ENCODE results near the gene MRPS34. TPM values are rescaled to one million over a fixed set of nuclear protein-coding genes. Genes with fewer than 3 reads are reported as not detected.

The MRPS34 gene
- total and polyA plus RNA-seq, 8 donors: 21.1 to 204 (median 103) TPM

DNA sequence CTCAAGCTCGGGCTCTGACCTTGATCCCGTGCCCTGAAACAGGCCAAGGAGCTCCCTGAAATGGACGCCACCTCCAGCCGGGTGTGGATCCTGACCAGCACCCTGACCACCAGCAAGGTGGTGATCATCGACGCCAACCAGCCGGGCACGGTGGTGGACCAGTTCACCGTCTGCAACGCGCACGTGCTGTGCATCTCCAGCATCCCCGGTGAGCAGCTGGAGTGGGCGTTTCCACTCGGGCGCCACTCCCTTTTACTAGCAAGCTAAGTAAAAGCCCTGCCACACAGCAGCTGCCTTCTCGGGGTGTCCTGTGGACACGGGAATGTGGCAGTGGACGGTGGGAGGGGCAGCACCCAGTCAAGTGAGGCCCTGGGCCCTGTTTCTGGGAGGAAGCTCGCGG is 8.0 kb downstream of the MRPS34 start:
- H3K4me3 ChIP-seq: no peak overlapping the region
- peaks cover 4 to 35% (median 15%) of the 10 kb centered on the region in 4 donors for H3K4me1 ChIP-seq
- WGBS, 5 donors: 89 to 94% (median 91%) methylated on average over 9 to 21 of the region's 21 CpGs
- no peak for TF ChIP-seq POLR2A (IDR thresholded peaks at IDR 0.05)
- no peak for TF ChIP-seq EP300 (IDR thresholded peaks at IDR 0.05)
- TF ChIP-seq POLR2AphosphoS5 (IDR thresholded peaks at IDR 0.05): no peak
- TF ChIP-seq, protein P1, sequence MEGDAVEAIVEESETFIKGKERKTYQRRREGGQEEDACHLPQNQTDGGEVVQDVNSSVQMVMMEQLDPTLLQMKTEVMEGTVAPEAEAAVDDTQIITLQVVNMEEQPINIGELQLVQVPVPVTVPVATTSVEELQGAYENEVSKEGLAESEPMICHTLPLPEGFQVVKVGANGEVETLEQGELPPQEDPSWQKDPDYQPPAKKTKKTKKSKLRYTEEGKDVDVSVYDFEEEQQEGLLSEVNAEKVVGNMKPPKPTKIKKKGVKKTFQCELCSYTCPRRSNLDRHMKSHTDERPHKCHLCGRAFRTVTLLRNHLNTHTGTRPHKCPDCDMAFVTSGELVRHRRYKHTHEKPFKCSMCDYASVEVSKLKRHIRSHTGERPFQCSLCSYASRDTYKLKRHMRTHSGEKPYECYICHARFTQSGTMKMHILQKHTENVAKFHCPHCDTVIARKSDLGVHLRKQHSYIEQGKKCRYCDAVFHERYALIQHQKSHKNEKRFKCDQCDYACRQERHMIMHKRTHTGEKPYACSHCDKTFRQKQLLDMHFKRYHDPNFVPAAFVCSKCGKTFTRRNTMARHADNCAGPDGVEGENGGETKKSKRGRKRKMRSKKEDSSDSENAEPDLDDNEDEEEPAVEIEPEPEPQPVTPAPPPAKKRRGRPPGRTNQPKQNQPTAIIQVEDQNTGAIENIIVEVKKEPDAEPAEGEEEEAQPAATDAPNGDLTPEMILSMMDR (IDR thresholded peaks at IDR 0.05): no peak
- H3K36me3 ChIP-seq: peaks cover 79 to 100% (median 98%) of the 10 kb centered on the region in 4 donors
- no peaks in the 10 kb centered on the region for H3K9me3 ChIP-seq
- no peaks in the 10 kb centered on the region for H3K27me3 ChIP-seq
- DNase-seq: no peak
- intact Hi-C loops (cut with DNase I; ENCODE audit: low total_unique reads): no loop called here
- no peak overlapping the region for H3K27ac ChIP-seq

GRCh38 chr16:1763521-1764511 is 9.1 kb downstream of the MRPS34 start:
- intact Hi-C loops (cut with DNase I; ENCODE audit: low total_unique reads): no loop called here
- TF ChIP-seq, protein P1 (IDR thresholded peaks at IDR 0.05): peak in 1 of 7 experiments; percentile 18
- no peak for TF ChIP-seq EP300 (IDR thresholded peaks at IDR 0.05)
- H3K4me3 ChIP-seq: no peak overlapping the region
- H3K4me1 ChIP-seq: peaks cover 0 to 24% (median 8%) of the 10 kb centered on the region in 4 donors
- WGBS, 5 donors: 68 to 75% (median 72%) methylated on average over 30 to 81 of the region's 81 CpGs
- no peaks in the 10 kb centered on the region for H3K9me3 ChIP-seq
- H3K27me3 ChIP-seq: no peaks in the 10 kb centered on the region
- DNase-seq: peak in 1 of 2 donors; percentile 75
- H3K36me3 ChIP-seq: peaks cover 81 to 100% (median 100%) of the 10 kb centered on the region in 4 donors
- no peak overlapping the region for H3K27ac ChIP-seq

DNA sequence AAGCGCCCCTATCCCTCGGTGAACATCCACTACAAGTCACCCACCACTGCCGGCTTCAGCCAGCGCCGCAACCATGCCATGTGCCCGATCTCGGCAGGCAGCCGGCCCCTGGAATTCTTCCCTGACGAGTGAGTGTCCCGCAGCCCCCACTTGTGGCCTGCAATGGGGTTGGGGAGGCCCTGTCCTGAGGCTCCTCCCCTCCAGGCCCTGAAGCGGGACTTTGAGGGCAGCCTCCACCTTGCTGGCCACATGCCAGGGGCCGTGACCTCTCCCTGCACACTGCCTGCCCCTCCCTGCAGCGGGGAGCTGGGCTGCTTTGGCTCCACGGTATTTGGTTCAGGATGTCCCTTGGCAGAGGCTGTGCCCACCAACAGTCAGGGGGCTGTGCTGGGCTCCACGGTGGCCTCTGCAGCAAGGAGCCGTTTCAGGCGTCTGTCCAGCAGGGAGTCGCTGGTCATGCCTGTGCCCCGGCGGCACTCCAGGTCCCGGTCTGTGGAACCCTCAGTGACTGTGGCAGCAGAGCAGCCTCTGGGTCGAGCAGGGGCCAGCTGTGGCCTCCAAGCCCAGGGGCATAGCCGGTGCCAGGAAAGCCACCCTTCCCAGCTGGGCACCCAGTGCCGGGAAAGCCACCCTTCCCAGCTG is 9.9 kb downstream of the MRPS34 start:
- no peaks in the 10 kb centered on the region for H3K27me3 ChIP-seq
- TF ChIP-seq POLR2A (IDR thresholded peaks at IDR 0.05) (no peak), EP300 (IDR thresholded peaks at IDR 0.05) (no peak), POLR2AphosphoS5 (IDR thresholded peaks at IDR 0.05) (no peak)
- TF ChIP-seq, protein P1 (IDR thresholded peaks at IDR 0.05): no peak
- intact Hi-C loops (cut with DNase I; ENCODE audit: low total_unique reads): no loop called here
- H3K36me3 ChIP-seq: peaks cover 73 to 100% (median 100%) of the 10 kb centered on the region in 4 donors
- no peak overlapping the region for H3K4me3 ChIP-seq
- H3K4me1 ChIP-seq: peaks cover 0 to 20% (median 6%) of the 10 kb centered on the region in 4 donors
- H3K27ac ChIP-seq: no peak overlapping the region
- 61 to 85% (median 72%) methylated on average over 11 to 24 of the region's 24 CpGs for WGBS, 5 donors
- no peaks in the 10 kb centered on the region for H3K9me3 ChIP-seq
- DNase-seq: peak; percentile 42 to 48

DNA sequence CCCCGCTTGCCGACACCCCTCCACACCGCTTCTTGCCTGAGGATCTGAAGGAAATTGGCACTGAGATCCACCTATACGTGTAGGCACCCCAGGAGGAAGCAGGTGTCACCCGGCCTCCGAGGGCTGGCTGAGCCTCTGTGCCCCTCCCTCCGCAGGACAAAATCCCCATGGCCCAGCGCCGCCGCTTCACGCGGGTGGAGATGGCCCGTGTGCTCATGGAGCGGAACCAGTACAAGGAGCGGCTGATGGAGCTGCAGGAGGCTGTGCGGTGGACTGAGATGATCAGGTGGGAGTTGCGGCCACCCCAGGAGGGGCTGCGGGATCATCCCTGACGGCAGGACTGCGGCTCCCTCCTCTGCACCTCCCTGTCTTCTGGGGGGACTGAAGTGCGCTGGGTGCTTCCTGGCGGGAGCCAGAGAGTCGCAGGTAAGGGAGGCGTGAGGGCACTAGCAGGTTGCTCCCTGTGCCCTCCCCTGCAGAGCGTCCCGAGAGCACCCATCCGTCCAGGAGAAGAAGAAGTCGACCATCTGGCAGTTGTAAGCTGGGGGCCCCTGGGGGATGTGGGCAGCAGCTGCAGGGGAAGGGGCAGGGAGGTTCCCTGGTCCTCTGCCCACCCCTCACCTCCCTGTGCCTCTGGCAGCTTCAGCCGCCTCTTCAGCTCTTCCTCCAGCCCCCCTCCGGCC is 10.6 kb downstream of the MRPS34 start:
- H3K27me3 ChIP-seq: no peaks in the 10 kb centered on the region
- intact Hi-C loops (cut with DNase I; ENCODE audit: low total_unique reads): no loop called here
- H3K36me3 ChIP-seq: peaks cover 66 to 100% (median 100%) of the 10 kb centered on the region in 4 donors
- no peaks in the 10 kb centered on the region for H3K9me3 ChIP-seq
- peaks cover 0 to 20% (median 6%) of the 10 kb centered on the region in 4 donors for H3K4me1 ChIP-seq
- H3K4me3 ChIP-seq: no peak overlapping the region
- TF ChIP-seq EP300 (IDR thresholded peaks at IDR 0.05) (no peak), POLR2AphosphoS5 (IDR thresholded peaks at IDR 0.05) (no peak), POLR2A (IDR thresholded peaks at IDR 0.05) (no peak)
- TF ChIP-seq, protein P1 (IDR thresholded peaks at IDR 0.05): no peak
- H3K27ac ChIP-seq: no peak overlapping the region
- WGBS, 5 donors: 88 to 94% (median 89%) methylated on average over 17 to 30 of the region's 30 CpGs
- no peak for DNase-seq

All from stomach (tissue), 9 donors.